Neural crest cell (in vitro differentiated cells): ENCODE measurements around the gene FHOD3. TPM values are rescaled to one million over a fixed set of nuclear protein-coding genes. Genes with fewer than 3 reads are reported as not detected.
"Not testable (repeated sequence)": the region's sequence is repeated elsewhere in the genome, so short reads cannot be mapped to it uniquely, and the experiment has no call there.

Experiments used
- DNase-seq: peaks from one replicate; pipeline ENCODE4 v3.0.0; 2021; ENCODE audit warnings: low read depth, mixed read lengths, low spot score
- H3K27ac Mint-ChIP-seq: one replicate; pipeline ENCODE4 v1.8.0; 2021; ENCODE audit warnings: mild to moderate bottlenecking, mixed read lengths; ENCODE audit not compliant: unreplicated experiment
- H3K27me3 Mint-ChIP-seq: 2 replicates; pipeline ENCODE4 v1.8.0; 2021; ENCODE audit warnings: low read depth, mild to moderate bottlenecking, mixed read lengths
- H3K36me3 Mint-ChIP-seq: 2 replicates; pipeline ENCODE4 v1.8.0; 2021; ENCODE audit warnings: low read depth, mild to moderate bottlenecking, mixed read lengths
- H3K4me1 Mint-ChIP-seq: 2 replicates; pipeline ENCODE4 v1.8.0; 2021; ENCODE audit warnings: mixed read lengths
- H3K4me3 Mint-ChIP-seq: one replicate; pipeline ENCODE4 v1.8.0; 2021; ENCODE audit warnings: mild to moderate bottlenecking, mixed read lengths
- H3K9me3 Mint-ChIP-seq: 2 replicates; pipeline ENCODE4 v1.8.0; 2021; ENCODE audit warnings: mixed read lengths
- total RNA-seq: library from RNA; stranded (reverse); gene quantifications from 2 replicates; pipeline ENCODE4 v1.2.1, GENCODE V29; 2021
- TF ChIP-seq, protein P1 (sequence below): fragments of 200-600 bp; sonication (generic); conservative IDR thresholded peaks from 2 replicates; pipeline ENCODE4 v1.5.0; 2021; ENCODE audit warnings: antibody characterized with exemption, mild to moderate bottlenecking

FHOD3 gene
- total RNA-seq, 1 donor from 2014 or later, result 28.6 TPM

DNA sequence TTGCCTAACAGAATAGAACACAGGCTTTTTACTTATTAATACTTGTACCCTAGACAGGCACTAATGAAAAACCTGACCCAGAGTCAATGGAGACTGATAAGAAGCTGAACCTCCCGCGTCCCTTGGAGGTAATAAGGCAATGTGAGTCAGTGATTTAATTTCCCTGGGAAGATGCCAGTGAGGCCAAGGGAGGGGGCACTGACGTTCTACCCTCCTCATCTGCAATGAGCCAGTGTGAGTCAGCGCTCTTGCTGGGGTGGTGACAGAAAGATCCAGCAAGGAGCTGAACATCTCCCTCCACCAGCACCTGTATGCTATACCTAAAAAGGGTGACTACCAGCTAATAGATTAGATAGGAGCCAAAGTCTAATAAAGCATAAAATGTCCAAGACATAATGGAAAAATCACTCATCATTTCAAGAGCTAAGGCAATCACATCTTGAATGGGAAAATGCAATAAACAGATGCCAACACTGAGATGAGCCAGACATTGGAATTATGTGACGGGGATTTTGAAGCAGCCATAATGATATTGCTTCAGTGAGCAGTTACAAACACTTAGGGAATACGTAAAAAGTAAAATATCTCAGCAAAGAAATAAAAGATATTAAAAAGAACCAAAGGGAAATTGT, 414.4 kb downstream of the FHOD3 start:
- Mint-ChIP-seq H3K27ac (peak overlapping the region; percentile 43), H3K27me3 (no peaks in the 10 kb centered on the region), H3K4me1 (peaks cover 40% of the 10 kb centered on the region), H3K36me3 (no peaks in the 10 kb centered on the region), H3K9me3 (no peaks in the 10 kb centered on the region), H3K4me3 (no peak overlapping the region)
- TF ChIP-seq, protein P1, sequence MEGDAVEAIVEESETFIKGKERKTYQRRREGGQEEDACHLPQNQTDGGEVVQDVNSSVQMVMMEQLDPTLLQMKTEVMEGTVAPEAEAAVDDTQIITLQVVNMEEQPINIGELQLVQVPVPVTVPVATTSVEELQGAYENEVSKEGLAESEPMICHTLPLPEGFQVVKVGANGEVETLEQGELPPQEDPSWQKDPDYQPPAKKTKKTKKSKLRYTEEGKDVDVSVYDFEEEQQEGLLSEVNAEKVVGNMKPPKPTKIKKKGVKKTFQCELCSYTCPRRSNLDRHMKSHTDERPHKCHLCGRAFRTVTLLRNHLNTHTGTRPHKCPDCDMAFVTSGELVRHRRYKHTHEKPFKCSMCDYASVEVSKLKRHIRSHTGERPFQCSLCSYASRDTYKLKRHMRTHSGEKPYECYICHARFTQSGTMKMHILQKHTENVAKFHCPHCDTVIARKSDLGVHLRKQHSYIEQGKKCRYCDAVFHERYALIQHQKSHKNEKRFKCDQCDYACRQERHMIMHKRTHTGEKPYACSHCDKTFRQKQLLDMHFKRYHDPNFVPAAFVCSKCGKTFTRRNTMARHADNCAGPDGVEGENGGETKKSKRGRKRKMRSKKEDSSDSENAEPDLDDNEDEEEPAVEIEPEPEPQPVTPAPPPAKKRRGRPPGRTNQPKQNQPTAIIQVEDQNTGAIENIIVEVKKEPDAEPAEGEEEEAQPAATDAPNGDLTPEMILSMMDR, result no peak
- no peak for DNase-seq

DNA sequence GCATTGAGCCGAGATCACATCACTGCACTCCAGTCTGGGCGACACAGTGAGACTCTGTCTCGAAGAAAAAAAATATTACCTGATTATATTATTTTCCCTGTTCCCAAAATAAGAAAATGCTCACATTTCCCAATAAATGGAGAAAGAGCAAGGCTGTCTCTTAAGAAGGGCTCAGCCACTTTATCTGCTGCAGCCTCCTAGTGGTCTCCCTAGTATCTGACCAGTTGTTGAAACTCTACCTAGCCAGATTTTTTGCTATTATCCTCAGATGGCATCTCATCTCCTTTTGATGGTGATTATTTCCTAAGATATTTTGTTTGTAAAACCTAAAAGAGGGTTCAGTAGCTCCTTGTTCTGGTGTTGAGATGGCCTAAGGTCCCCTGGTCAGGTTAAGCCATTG, 417.0 kb downstream of the FHOD3 start:
- no peak overlapping the region for H3K27ac Mint-ChIP-seq
- H3K4me3 Mint-ChIP-seq, result no peak overlapping the region
- no peaks in the 10 kb centered on the region for H3K9me3 Mint-ChIP-seq
- H3K27me3 Mint-ChIP-seq, result no peaks in the 10 kb centered on the region
- DNase-seq, result no peak
- TF ChIP-seq, protein P1, result no peak
- H3K4me1 Mint-ChIP-seq, result peaks cover 29% of the 10 kb centered on the region
- H3K36me3 Mint-ChIP-seq, result peaks cover 2% of the 10 kb centered on the region

DNA sequence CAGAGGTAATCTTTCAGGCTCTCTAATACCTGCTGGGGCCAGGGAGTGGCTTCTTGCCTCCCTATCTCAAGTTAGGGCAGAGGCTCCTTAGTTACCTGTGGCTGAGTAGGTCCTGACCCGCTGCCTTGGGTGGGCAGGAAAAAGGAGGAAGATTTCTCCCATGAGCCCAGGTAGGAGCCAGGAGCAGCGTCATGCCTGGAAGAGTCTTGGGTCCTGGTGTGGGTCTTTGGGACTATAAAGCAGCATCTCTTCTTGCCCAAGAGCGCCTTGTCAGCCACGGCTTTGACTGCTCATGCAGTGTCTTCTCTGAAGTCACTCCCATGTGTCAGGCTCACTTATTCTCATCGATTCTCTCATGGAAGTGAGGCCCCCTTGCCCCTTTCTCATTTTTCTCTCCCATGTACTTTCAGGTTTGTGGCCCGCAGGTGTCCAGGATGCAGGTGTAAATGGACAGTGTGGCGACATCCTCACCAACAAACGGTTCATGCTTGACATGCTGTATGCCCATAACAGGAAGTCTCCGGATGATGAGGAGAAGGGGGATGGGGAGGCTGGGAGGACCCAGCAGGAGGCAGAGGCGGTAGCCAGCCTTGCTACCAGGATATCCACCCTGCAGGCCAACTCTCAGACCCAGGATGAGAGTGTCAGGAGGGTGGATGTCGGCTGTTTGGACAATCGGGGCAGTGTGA, 420.1 kb downstream of the FHOD3 start:
- TF ChIP-seq, protein P1, result no peak
- no peak overlapping the region for H3K4me3 Mint-ChIP-seq
- peaks cover 8% of the 10 kb centered on the region for H3K4me1 Mint-ChIP-seq
- no peak for DNase-seq
- no peaks in the 10 kb centered on the region for H3K27me3 Mint-ChIP-seq
- H3K36me3 Mint-ChIP-seq, result peaks cover 6% of the 10 kb centered on the region
- H3K27ac Mint-ChIP-seq, result no peak overlapping the region
- no peaks in the 10 kb centered on the region for H3K9me3 Mint-ChIP-seq

DNA sequence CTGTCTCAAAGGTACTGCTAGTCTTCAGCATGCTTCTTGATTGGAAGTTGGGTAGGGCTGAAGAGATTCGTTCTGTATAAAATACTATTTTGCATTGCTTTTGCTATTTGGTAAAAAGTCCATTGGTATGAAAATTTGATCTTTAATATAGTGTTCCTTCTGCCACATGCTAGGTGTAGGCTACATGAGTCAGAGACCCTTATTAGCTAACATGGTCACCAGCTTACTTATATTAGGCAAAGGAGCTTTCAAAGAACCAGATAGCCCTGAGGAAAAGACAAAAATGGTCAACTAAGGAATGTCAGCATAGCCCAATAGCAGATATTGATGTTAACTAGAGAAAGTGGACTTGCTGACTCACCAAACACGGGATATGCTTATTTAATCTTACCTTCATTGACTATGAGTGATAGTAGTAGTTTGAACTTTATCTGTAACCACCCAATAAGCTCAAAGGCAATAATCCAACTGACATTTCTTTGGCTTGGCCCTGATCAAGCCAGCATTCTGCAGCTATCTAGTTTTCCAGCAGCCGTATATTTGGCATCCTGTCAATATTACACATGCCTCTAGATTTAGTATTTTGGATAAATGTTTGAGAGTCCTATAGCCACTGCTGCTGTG, 421.3 kb downstream of the FHOD3 start:
- Mint-ChIP-seq H3K27me3 (no peaks in the 10 kb centered on the region), H3K27ac (no peak overlapping the region), H3K9me3 (no peaks in the 10 kb centered on the region), H3K4me1 (no peaks in the 10 kb centered on the region), H3K36me3 (peaks cover 6% of the 10 kb centered on the region), H3K4me3 (no peak overlapping the region)
- no peak for DNase-seq
- TF ChIP-seq, protein P1, result no peak

DNA sequence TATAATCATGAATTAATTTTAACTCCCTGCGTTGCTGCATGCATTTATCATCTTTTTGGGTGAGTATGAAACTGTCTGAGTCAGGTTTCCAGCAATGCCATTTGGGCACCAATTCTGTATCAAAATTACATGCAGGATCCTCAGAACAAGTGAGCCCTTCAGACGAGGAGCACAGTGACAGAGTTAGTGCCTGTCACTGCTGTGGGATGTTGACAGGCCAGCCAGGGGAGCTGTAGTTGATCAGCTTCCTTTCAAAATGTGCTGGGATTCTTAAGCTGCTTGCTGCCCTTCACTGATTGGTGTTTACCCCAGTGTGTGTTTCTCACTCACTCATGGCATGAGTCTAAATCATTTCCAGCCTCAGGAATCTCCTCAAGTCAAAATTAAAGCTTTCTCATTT, 422.1 kb downstream of the FHOD3 start:
- H3K4me3 Mint-ChIP-seq, result no peak overlapping the region
- TF ChIP-seq, protein P1, result no peak
- H3K36me3 Mint-ChIP-seq, result peaks cover 6% of the 10 kb centered on the region
- no peaks in the 10 kb centered on the region for H3K27me3 Mint-ChIP-seq
- H3K4me1 Mint-ChIP-seq, result no peaks in the 10 kb centered on the region
- H3K27ac Mint-ChIP-seq, result no peak overlapping the region
- H3K9me3 Mint-ChIP-seq, result no peaks in the 10 kb centered on the region
- no peak for DNase-seq

DNA sequence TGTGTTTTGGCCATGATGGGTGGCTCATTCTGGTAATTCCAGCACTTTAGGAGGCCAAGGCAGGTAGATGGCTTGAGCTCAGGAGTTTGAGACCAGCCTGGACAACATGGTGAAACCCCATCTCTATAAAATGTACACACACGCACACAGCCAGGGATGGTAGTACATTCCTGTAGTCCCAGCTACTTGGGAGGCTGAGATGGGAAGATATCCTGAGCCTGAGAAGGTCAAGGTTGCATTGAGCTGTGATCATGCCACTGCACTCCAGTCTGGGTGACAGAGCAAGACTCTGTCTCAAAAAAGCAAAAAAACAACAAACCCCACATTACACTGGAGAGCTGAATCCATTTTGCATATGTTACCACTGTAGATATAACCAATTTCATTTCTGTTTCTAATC, 423.8 kb downstream of the FHOD3 start:
- not testable (repeated sequence) for H3K36me3 Mint-ChIP-seq, H3K4me3 Mint-ChIP-seq, H3K4me1 Mint-ChIP-seq

More for the DNA sequence above, 423.8 kb downstream of the FHOD3 start:
- H3K9me3 Mint-ChIP-seq, H3K27me3 Mint-ChIP-seq, DNase-seq, H3K27ac Mint-ChIP-seq: not testable (repeated sequence)
